K562 (cell line): ENCODE results near the gene ATP5MG. TPM values are rescaled to one million over a fixed set of nuclear protein-coding genes. Genes with fewer than 3 reads are reported as not detected.

Experiments used
- ETV1 ChIP-seq: fragments of 450-650 bp; conservative IDR thresholded peaks from 2 replicates; pipeline ENCODE4 v1.6.1; 2016; ENCODE audit warnings: missing genetic modification characterization, control low read depth, low read depth, missing compliant biosample characterization
- HMG20A ChIP-seq: fragments of 450-650 bp; formaldehyde crosslinking; conservative IDR thresholded peaks from 2 replicates; pipeline ENCODE4 v1.4.0; 2020; ENCODE audit warnings: mild to moderate bottlenecking, mixed read lengths
- IRF9 ChIP-seq: fragments of 450-650 bp; IDR thresholded peaks from 2 replicates; pipeline ENCODE4 v1.6.1; 2016; ENCODE audit warnings: missing biosample characterization, missing genetic modification characterization
- polyA plus RNA-seq, 8 experiments: library from polyadenylated mRNA; depleted of rRNA in 4 of 8; stranded (reverse) in 5 of 8; unstranded in 3 of 8; fragments of >200 nt; fragmentation: Nextera tagmentation in 2 of 8; fragmentation: Illumina TruSeq in 1 of 8; extraction: Ambion mirVana in 2 of 8; extraction: Trizol in 1 of 8; gene quantifications; 2 replicates each; pipeline versions ENCODE4 v1.2.1 to v1.2.3, GENCODE V29; 2011 to 2014; ENCODE audit warnings: inconsistent platforms in 1 of 8, missing spikeins in 1 of 8
- total RNA-seq, 7 experiments: library from RNA; depleted of rRNA in 6 of 7; stranded (reverse); fragments of >200 nt in 6 of 7; fragmentation: Illumina TruSeq in 2 of 7; extraction: Trizol in 2 of 7; gene quantifications; 2 replicates each; pipeline versions ENCODE4 v1.2.1 to v1.2.3, GENCODE V29; 2011 to 2021; ENCODE audit warnings: low replicate concordance in 1 of 7
- TF ChIP-seq, protein P1 (sequence below): fragments of 200-800 bp; sonication (Bioruptor generic); IDR thresholded peaks from 2 replicates; pipeline ENCODE4 v1.6.1; 2016; ENCODE audit warnings: missing genetic modification characterization, missing compliant biosample characterization

Gene ATP5MG
- total and polyA plus RNA-seq, 9 of the 15 experiments (the other 6 are each of a cell fraction or from before 2014, with no cell fraction given): 301 to 2,138 (median 434) TPM

- TF ChIP-seq, protein P1, sequence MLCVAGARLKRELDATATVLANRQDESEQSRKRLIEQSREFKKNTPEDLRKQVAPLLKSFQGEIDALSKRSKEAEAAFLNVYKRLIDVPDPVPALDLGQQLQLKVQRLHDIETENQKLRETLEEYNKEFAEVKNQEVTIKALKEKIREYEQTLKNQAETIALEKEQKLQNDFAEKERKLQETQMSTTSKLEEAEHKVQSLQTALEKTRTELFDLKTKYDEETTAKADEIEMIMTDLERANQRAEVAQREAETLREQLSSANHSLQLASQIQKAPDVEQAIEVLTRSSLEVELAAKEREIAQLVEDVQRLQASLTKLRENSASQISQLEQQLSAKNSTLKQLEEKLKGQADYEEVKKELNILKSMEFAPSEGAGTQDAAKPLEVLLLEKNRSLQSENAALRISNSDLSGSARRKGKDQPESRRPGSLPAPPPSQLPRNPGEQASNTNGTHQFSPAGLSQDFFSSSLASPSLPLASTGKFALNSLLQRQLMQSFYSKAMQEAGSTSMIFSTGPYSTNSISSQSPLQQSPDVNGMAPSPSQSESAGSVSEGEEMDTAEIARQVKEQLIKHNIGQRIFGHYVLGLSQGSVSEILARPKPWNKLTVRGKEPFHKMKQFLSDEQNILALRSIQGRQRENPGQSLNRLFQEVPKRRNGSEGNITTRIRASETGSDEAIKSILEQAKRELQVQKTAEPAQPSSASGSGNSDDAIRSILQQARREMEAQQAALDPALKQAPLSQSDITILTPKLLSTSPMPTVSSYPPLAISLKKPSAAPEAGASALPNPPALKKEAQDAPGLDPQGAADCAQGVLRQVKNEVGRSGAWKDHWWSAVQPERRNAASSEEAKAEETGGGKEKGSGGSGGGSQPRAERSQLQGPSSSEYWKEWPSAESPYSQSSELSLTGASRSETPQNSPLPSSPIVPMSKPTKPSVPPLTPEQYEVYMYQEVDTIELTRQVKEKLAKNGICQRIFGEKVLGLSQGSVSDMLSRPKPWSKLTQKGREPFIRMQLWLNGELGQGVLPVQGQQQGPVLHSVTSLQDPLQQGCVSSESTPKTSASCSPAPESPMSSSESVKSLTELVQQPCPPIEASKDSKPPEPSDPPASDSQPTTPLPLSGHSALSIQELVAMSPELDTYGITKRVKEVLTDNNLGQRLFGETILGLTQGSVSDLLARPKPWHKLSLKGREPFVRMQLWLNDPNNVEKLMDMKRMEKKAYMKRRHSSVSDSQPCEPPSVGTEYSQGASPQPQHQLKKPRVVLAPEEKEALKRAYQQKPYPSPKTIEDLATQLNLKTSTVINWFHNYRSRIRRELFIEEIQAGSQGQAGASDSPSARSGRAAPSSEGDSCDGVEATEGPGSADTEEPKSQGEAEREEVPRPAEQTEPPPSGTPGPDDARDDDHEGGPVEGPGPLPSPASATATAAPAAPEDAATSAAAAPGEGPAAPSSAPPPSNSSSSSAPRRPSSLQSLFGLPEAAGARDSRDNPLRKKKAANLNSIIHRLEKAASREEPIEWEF (CRISPR knock-in tag): no peak
- no peak for TF ChIP-seq HMG20A (CRISPR knock-in tag)
- 0 out of 2 replicates have a peak, but pooled peaks have one; percentile 54 for TF ChIP-seq IRF9 (tag)
- TF ChIP-seq ETV1 (tag): no peak
These were observed 27.5 kb upstream of the ATP5MG start (continued) for GRCh38 chr11:118373871-118374270.
